Hepatocyte (in vitro differentiated cells): Measurements from ENCODE around the gene PYGO2. TPM values are rescaled to one million over a fixed set of nuclear protein-coding genes. Genes with fewer than 3 reads are reported as not detected.
"Not testable (repeated sequence)": the region's sequence is repeated elsewhere in the genome, so short reads cannot be mapped to it uniquely, and the experiment has no call there.

Source experiments
- DNase-seq: peaks from one replicate; pipeline ENCODE4 v3.0.0-alpha.2; 2016; ENCODE audit warnings: low spot score
- H2AFZ ChIP-seq: fragments of 200-600 bp; sonication (generic); 2 replicates; pipeline ENCODE4 v1.6.0; 2016; ENCODE audit warnings: antibody characterized with exemption, mild to moderate bottlenecking
- H3K27ac ChIP-seq: fragments of 200-600 bp; sonication (generic); 2 replicates; pipeline ENCODE4 v1.5.1; 2016; ENCODE audit warnings: mild to moderate bottlenecking
- H3K27me3 ChIP-seq: fragments of 200-600 bp; sonication (generic); 2 replicates; pipeline ENCODE4 v1.6.1; 2016
- H3K36me3 ChIP-seq: fragments of 200-600 bp; sonication (generic); replicated peaks from 2 replicates; pipeline ENCODE4 v1.5.1; 2016; ENCODE audit warnings: low read depth; ENCODE audit not compliant: insufficient read depth
- H3K4me1 ChIP-seq: fragments of 200-600 bp; sonication (generic); 2 replicates; pipeline ENCODE4 v1.5.1; 2016; ENCODE audit warnings: mild to moderate bottlenecking, moderate library complexity; ENCODE audit not compliant: insufficient read depth
- H3K4me2 ChIP-seq: fragments of 200-600 bp; sonication (generic); 2 replicates; pipeline ENCODE4 v1.6.0; 2016
- H3K4me3 ChIP-seq: fragments of 200-600 bp; sonication (generic); 2 replicates; pipeline ENCODE4 v1.5.1; 2016; ENCODE audit warnings: mild to moderate bottlenecking
- H3K79me2 ChIP-seq: fragments of 200-600 bp; sonication (generic); 2 replicates; pipeline ENCODE4 v1.6.0; 2017; ENCODE audit warnings: mild to moderate bottlenecking
- H3K9me2 ChIP-seq: fragments of 200-600 bp; sonication (generic); replicated peaks from 2 replicates; pipeline ENCODE4 v1.6.0; 2017; ENCODE audit warnings: mild to moderate bottlenecking; ENCODE audit not compliant: insufficient read depth
- H3K9me3 ChIP-seq: fragments of 200-600 bp; sonication (generic); 2 replicates; pipeline ENCODE4 v1.5.1; 2016; ENCODE audit warnings: low read depth, mild to moderate bottlenecking
- H4K20me1 ChIP-seq: fragments of 200-600 bp; sonication (generic); 2 replicates; pipeline ENCODE4 v1.6.0; 2016; ENCODE audit warnings: mild to moderate bottlenecking; ENCODE audit not compliant: insufficient read depth, poor library complexity, severe bottlenecking
- CTCF ChIP-seq: fragments of 200-600 bp; sonication (generic); IDR thresholded peaks from 2 replicates; pipeline ENCODE4 v1.5.1; 2016; ENCODE audit warnings: antibody characterized with exemption, mild to moderate bottlenecking; ENCODE audit not compliant: poor library complexity
- EZH2 ChIP-seq: fragments of 200-600 bp; sonication (generic); IDR thresholded peaks from 2 replicates; pipeline ENCODE4 v1.6.1; 2016; ENCODE audit warnings: antibody characterized with exemption, mild to moderate bottlenecking, borderline replicate concordance
- EZH2phosphoT487 ChIP-seq: fragments of 200-600 bp; sonication (generic); IDR thresholded peaks from one replicate; pipeline ENCODE4 v1.6.1; 2018; ENCODE audit warnings: antibody characterized with exemption, mild to moderate bottlenecking, low read depth, moderate library complexity; ENCODE audit not compliant: unreplicated experiment, severe bottlenecking
- WGBS: methylation state at CpG from one replicate; pipeline ENCODE4 v1.1.6; 2016; ENCODE audit warnings: low lambda C conversion rate; ENCODE audit errors: missing lambda C conversion rate; 5-methylcytosine and 5-hydroxymethylcytosine counted together
- microRNA-seq: library from miRNA; unstranded; fragments of <30 nt; microRNA quantifications from one replicate; pipeline ENCODE4, GENCODE V29; 2017
- polyA plus RNA-seq: library from polyadenylated mRNA; unstranded; fragments of >200 nt; fragmentation: Nextera tagmentation; extraction: Ambion mirVana; gene quantifications from 2 replicates; pipeline ENCODE4 v1.2.1, GENCODE V29; 2016
- small RNA-seq: library from RNA; depleted of rRNA; stranded (forward); fragments of <200 nt; gene quantifications from one replicate; pipeline ENCODE3, GENCODE V24; 2014
- total RNA-seq: library from RNA; depleted of rRNA; stranded (reverse); fragments of >200 nt; gene quantifications from 2 replicates; pipeline ENCODE4 v1.2.3, GENCODE V29; 2014

PYGO2 gene
- total and polyA plus RNA-seq, 2 experiments from 2014 or later = 21.8 to 28.3 TPM

- Histone ChIP-seq H2AFZ (no peak overlapping the region), H3K4me1 (no peaks in the 10 kb centered on the region), H3K27ac (no peak overlapping the region), H3K36me3 (no peaks in the 10 kb centered on the region), H3K79me2 (no peaks in the 10 kb centered on the region), H3K9me2 (no peaks in the 10 kb centered on the region), H3K4me3 (no peak overlapping the region), H3K27me3 (no peaks in the 10 kb centered on the region), H4K20me1 (no peaks in the 10 kb centered on the region), H3K4me2 (no peak overlapping the region), H3K9me3 (no peaks in the 10 kb centered on the region)
- WGBS = 88% methylated on average over 5 of the region's 5 CpGs
- no peak for TF ChIP-seq CTCF
- no peak for TF ChIP-seq EZH2
- no peak for TF ChIP-seq EZH2phosphoT487
- no peak for DNase-seq
Observed at GRCh38 chr1:154910851-154911250, 50.7 kb downstream of the PYGO2 start.

GRCh38 chr1:154908937-154909336 lies 52.6 kb downstream of the PYGO2 start:
- Histone ChIP-seq H3K27me3 (no peaks in the 10 kb centered on the region), H3K9me3 (no peaks in the 10 kb centered on the region), H3K27ac (no peak overlapping the region), H3K4me3 (no peak overlapping the region), H3K79me2 (no peaks in the 10 kb centered on the region), H3K36me3 (no peaks in the 10 kb centered on the region), H3K4me1 (no peaks in the 10 kb centered on the region), H3K4me2 (no peak overlapping the region), H3K9me2 (no peaks in the 10 kb centered on the region), H4K20me1 (no peaks in the 10 kb centered on the region), H2AFZ (no peak overlapping the region)
- no peak for DNase-seq
- TF ChIP-seq CTCF (no peak), EZH2phosphoT487 (no peak), EZH2 (no peak)
- WGBS = 89% methylated on average over 5 of the region's 5 CpGs

GRCh38 chr1:154908129-154908528 lies 53.5 kb downstream of the PYGO2 start:
- not testable (repeated sequence) for H3K4me1 ChIP-seq, H3K27ac ChIP-seq, H3K27me3 ChIP-seq, H3K36me3 ChIP-seq, H3K9me2 ChIP-seq, H3K4me3 ChIP-seq, H3K79me2 ChIP-seq, DNase-seq, H4K20me1 ChIP-seq, H3K4me2 ChIP-seq, H2AFZ ChIP-seq, H3K9me3 ChIP-seq
- WGBS = 78% methylated on average over 3 of the region's 3 CpGs

Small RNA genes lying within 50 kb of the gene (microRNA-seq; reads per million reads assigned to microRNA genes)
- not detected for gene MIR4258

Small RNA genes lying within 50 kb of the gene (small RNA-seq; reads per million reads assigned to genes)
- gene MIR4258 (not detected), gene RF00017 (not detected)

Other genes starting within 250 kb of the PYGO2 start
- 0.36 and 0.67 TPM in 2 replicates for gene KCNN3, start 91.5 kb downstream of the PYGO2 start, total RNA-seq
- gene KCNN3, start 91.5 kb downstream of the PYGO2 start, polyA plus RNA-seq = 0.56 and 1.3 TPM in 2 replicates
- gene PMVK, start 25.1 kb downstream of the PYGO2 start, total RNA-seq = 12.5 and 18.5 TPM in 2 replicates
- 53.5 and 59.2 TPM in 2 replicates for gene PMVK, start 25.1 kb downstream of the PYGO2 start, polyA plus RNA-seq
- 52.4 and 53.0 TPM in 2 replicates for gene PBXIP1, start 5.7 kb downstream of the PYGO2 start, total RNA-seq
- gene PBXIP1, start 5.7 kb downstream of the PYGO2 start, polyA plus RNA-seq = 61.0 and 65.5 TPM in 2 replicates
- 81.8 and 95.6 TPM in 2 replicates for gene SHC1, start 9.0 kb upstream of the PYGO2 start, total RNA-seq
- gene SHC1, start 9.0 kb upstream of the PYGO2 start, polyA plus RNA-seq = 107 and 120 TPM in 2 replicates
- 40.4 and 41.5 TPM in 2 replicates for gene CKS1B, start 12.9 kb upstream of the PYGO2 start, total RNA-seq
- 91.3 and 102 TPM in 2 replicates for gene CKS1B, start 12.9 kb upstream of the PYGO2 start, polyA plus RNA-seq
- gene FLAD1, start 21.6 kb upstream of the PYGO2 start, total RNA-seq = 25.6 and 27.7 TPM in 2 replicates
- 42.8 and 45.1 TPM in 2 replicates for gene FLAD1, start 21.6 kb upstream of the PYGO2 start, polyA plus RNA-seq
- 0.92 TPM in 1 of 2 replicates, not detected in the other for gene LENEP, start 31.8 kb upstream of the PYGO2 start, total RNA-seq
- gene LENEP, start 31.8 kb upstream of the PYGO2 start, polyA plus RNA-seq = not detected in 2 replicates
- 27.3 and 29.2 TPM in 2 replicates for gene ZBTB7B, start 41.0 kb upstream of the PYGO2 start, total RNA-seq
- gene ZBTB7B, start 41.0 kb upstream of the PYGO2 start, polyA plus RNA-seq = 13.3 and 13.5 TPM in 2 replicates
- gene DCST2, start 72.0 kb upstream of the PYGO2 start, total RNA-seq = 0.04 and 1.6 TPM in 2 replicates
- gene DCST2, start 72.0 kb upstream of the PYGO2 start, polyA plus RNA-seq = 0.40 and 0.47 TPM in 2 replicates
- gene DCST1, start 72.0 kb upstream of the PYGO2 start, total RNA-seq = 0.60 TPM in 1 of 2 replicates, not detected in the other
- gene DCST1, start 72.0 kb upstream of the PYGO2 start, polyA plus RNA-seq = 0.12 TPM in 1 of 2 replicates, not detected in the other
- 44.8 and 55.7 TPM in 2 replicates for gene ADAM15, start 89.5 kb upstream of the PYGO2 start, total RNA-seq
- 108 and 117 TPM in 2 replicates for gene ADAM15, start 89.5 kb upstream of the PYGO2 start, polyA plus RNA-seq
- gene EFNA4, start 102.0 kb upstream of the PYGO2 start, total RNA-seq = 20.5 and 21.3 TPM in 2 replicates
- gene EFNA4, start 102.0 kb upstream of the PYGO2 start, polyA plus RNA-seq = 16.3 and 18.1 TPM in 2 replicates
- gene EFNA3, start 117.1 kb upstream of the PYGO2 start, total RNA-seq = 4.0 and 5.5 TPM in 2 replicates
- gene EFNA3, start 117.1 kb upstream of the PYGO2 start, polyA plus RNA-seq = 10.3 and 13.1 TPM in 2 replicates
- 78.7 and 94.8 TPM in 2 replicates for gene EFNA1, start 166.1 kb upstream of the PYGO2 start, total RNA-seq
- 137 and 172 TPM in 2 replicates for gene EFNA1, start 166.1 kb upstream of the PYGO2 start, polyA plus RNA-seq
- gene SLC50A1, start 174.1 kb upstream of the PYGO2 start, total RNA-seq = 75.3 and 88.6 TPM in 2 replicates
- 111 and 115 TPM in 2 replicates for gene SLC50A1, start 174.1 kb upstream of the PYGO2 start, polyA plus RNA-seq
- gene DPM3, start 178.7 kb upstream of the PYGO2 start, total RNA-seq = 94.2 and 121 TPM in 2 replicates
- gene DPM3, start 178.7 kb upstream of the PYGO2 start, polyA plus RNA-seq = 84.1 and 96.3 TPM in 2 replicates
- gene KRTCAP2, start 211.5 kb upstream of the PYGO2 start, total RNA-seq = 191 and 209 TPM in 2 replicates
- gene KRTCAP2, start 211.5 kb upstream of the PYGO2 start, polyA plus RNA-seq = 440 and 454 TPM in 2 replicates
- gene TRIM46, start 212.1 kb upstream of the PYGO2 start, total RNA-seq = 1.1 and 1.2 TPM in 2 replicates
- gene TRIM46, start 212.1 kb upstream of the PYGO2 start, polyA plus RNA-seq = 1.9 and 2.1 TPM in 2 replicates
- 19.8 and 20.3 TPM in 2 replicates for gene THBS3, start 246.1 kb upstream of the PYGO2 start, total RNA-seq
- gene THBS3, start 246.1 kb upstream of the PYGO2 start, polyA plus RNA-seq = 39.9 and 41.6 TPM in 2 replicates
- gene MTX1, start 246.9 kb upstream of the PYGO2 start, total RNA-seq = 42.1 and 49.4 TPM in 2 replicates
- 78.2 and 82.0 TPM in 2 replicates for gene MTX1, start 246.9 kb upstream of the PYGO2 start, polyA plus RNA-seq